Smooth muscle cell of the brain vasculature (primary cell): ENCODE data around the gene TSPAN33.

Experiments used
- DNase-seq: peaks from one replicate; pipeline ENCODE4 v3.0.0-alpha.2; 2012; ENCODE audit warnings: low read depth, low spot score

TSPAN33 gene

GRCh38 chr7:129134356-129134987 is 10.0 kb upstream of the TSPAN33 start:
- no peak for DNase-seq

GRCh38 chr7:129136887-129137642 is 7.4 kb upstream of the TSPAN33 start:
- DNase-seq, result no peak

- no peak for DNase-seq
These were observed 798 bp upstream of the TSPAN33 start for GRCh38 chr7:129143724-129144094.

- DNase-seq, result no peak
These were observed 544 bp downstream of the TSPAN33 start for GRCh38 chr7:129144834-129145668.

- no peak for DNase-seq
These were observed 1.9 kb downstream of the TSPAN33 start for GRCh38 chr7:129146237-129146979.

GRCh38 chr7:129147731-129148130 is 3.2 kb downstream of the TSPAN33 start:
- DNase-seq, result no peak

GRCh38 chr7:129149511-129149910 is 5.0 kb downstream of the TSPAN33 start:
- no peak for DNase-seq

GRCh38 chr7:129150199-129150996 is 5.9 kb downstream of the TSPAN33 start:
- DNase-seq, result no peak

GRCh38 chr7:129157651-129158050 is 13.1 kb downstream of the TSPAN33 start:
- no peak for DNase-seq

GRCh38 chr7:129159539-129159938 is 15.0 kb downstream of the TSPAN33 start:
- no peak for DNase-seq

GRCh38 chr7:129160161-129160905 is 15.8 kb downstream of the TSPAN33 start:
- no peak for DNase-seq

GRCh38 chr7:129161524-129162225 is 17.2 kb downstream of the TSPAN33 start:
- no peak for DNase-seq

- DNase-seq, result no peak
These were observed 18.2 kb downstream of the TSPAN33 start for GRCh38 chr7:129162732-129163131.

GRCh38 chr7:129163875-129164544 is 19.5 kb downstream of the TSPAN33 start:
- peak; percentile 39 for DNase-seq

GRCh38 chr7:129166745-129167144 is 22.2 kb downstream of the TSPAN33 start:
- no peak for DNase-seq

GRCh38 chr7:129167817-129168216 is 23.3 kb downstream of the TSPAN33 start:
- no peak for DNase-seq

GRCh38 chr7:129168231-129169021 is 23.9 kb downstream of the TSPAN33 start:
- DNase-seq, result no peak

GRCh38 chr7:129169171-129169671 is 24.7 kb downstream of the TSPAN33 start:
- no peak for DNase-seq
